Right atrium auricular region (tissue), 2 donors: Measurements from ENCODE around the gene PLD6. TPM values are rescaled to one million over a fixed set of nuclear protein-coding genes. Genes with fewer than 3 reads are reported as not detected.

Experiments used
- DNase-seq: peaks from one replicate; pipeline ENCODE4 v3.0.0-alpha.2; 2019; ENCODE audit warnings: low spot score
- H3K27ac ChIP-seq, 2 donors: fragments of 200-600 bp; sonication (generic); 1 replicate in 1 of 2; 2 replicates in 1 of 2; pipeline ENCODE4 v1.5.1; 2016 to 2019
- H3K27me3 ChIP-seq, 2 donors: fragments of 200-600 bp; sonication (generic); one replicate each; pipeline versions ENCODE4 v1.5.1 to v1.6.0; 2017 to 2019
- H3K36me3 ChIP-seq: fragments of 200-600 bp; sonication (generic); one replicate; pipeline ENCODE4 v1.5.1; 2016
- H3K4me1 ChIP-seq, 2 donors: fragments of 200-600 bp; sonication (generic); one replicate each; pipeline versions ENCODE4 v1.5.1 to v1.6.0; 2017 to 2019
- H3K4me3 ChIP-seq, 2 donors: fragments of 200-600 bp; sonication (generic); 1 replicate in 1 of 2; 2 replicates in 1 of 2; pipeline ENCODE4 v1.5.1; 2017 to 2019; ENCODE audit warnings: mild to moderate bottlenecking in 1 of 2, moderate library complexity in 1 of 2
- H3K9me3 ChIP-seq, 2 donors: fragments of 200-600 bp; sonication (generic); one replicate each; pipeline ENCODE4 v1.5.1; 2019
- total RNA-seq, 2 donors: library from RNA; depleted of rRNA; stranded (reverse); fragments of >200 nt; gene quantifications; one replicate each; pipeline ENCODE4 v1.1.0, GENCODE V29; 2016
- TF ChIP-seq, protein P1 (sequence below), 2 donors: fragments of 200-600 bp; sonication (generic); IDR thresholded peaks; one replicate each; pipeline ENCODE4 v1.5.1; 2019; ENCODE audit warnings: antibody characterized with exemption in 2 of 2

The PLD6 gene
- total RNA-seq, 2 donors from 2014 or later: 3.1 to 6.8 TPM

DNA sequence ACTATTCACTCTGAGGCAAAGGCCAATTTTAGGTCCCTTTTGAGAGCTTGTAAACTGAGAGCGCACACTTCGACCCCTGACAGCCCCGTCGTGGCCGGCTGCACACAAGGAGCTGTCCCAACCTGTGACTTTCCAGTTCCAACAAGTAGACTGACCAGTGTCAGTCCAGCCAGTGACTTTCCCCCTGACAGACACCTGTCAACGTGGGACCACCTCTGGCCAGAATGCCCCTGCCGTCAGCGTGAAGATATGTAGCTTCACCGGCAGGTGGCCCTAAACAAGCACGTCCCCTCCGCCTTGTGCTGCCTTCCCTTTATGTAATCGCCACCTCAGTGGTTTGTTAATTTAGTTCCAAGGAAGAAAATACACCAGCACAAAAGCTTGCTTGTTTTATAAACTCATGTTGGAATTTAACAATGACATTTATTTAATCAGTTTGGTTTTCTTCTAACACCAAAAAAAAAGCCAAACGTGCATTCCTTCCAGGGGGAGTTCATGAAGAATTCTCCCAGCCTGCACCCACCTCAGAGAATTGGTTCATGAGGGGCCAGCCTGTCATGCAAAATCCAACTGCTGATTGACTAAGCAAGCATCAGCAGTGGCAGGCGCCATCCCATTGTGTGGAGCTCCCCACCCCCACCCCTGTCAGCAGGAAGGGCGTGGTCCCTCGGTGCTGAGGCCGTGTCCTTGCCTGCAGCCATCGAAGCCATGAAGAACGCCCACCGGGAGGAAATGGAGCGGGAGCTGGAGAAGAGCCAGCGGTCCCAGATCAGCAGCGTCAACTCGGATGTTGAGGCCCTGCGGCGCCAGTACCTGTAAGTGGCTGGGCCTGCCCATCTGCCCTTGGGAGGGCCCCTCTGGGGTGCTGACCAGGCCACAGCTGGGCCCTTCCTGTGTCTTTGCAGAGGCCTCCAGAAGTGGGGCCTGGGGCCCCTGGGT lies 33.9 kb downstream of the PLD6 start:
- H3K27ac ChIP-seq: peak overlapping the region in 1 of 2 donors; percentile 5
- peaks cover 77% of the 10 kb centered on the region for H3K36me3 ChIP-seq
- TF ChIP-seq, protein P1, sequence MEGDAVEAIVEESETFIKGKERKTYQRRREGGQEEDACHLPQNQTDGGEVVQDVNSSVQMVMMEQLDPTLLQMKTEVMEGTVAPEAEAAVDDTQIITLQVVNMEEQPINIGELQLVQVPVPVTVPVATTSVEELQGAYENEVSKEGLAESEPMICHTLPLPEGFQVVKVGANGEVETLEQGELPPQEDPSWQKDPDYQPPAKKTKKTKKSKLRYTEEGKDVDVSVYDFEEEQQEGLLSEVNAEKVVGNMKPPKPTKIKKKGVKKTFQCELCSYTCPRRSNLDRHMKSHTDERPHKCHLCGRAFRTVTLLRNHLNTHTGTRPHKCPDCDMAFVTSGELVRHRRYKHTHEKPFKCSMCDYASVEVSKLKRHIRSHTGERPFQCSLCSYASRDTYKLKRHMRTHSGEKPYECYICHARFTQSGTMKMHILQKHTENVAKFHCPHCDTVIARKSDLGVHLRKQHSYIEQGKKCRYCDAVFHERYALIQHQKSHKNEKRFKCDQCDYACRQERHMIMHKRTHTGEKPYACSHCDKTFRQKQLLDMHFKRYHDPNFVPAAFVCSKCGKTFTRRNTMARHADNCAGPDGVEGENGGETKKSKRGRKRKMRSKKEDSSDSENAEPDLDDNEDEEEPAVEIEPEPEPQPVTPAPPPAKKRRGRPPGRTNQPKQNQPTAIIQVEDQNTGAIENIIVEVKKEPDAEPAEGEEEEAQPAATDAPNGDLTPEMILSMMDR (IDR thresholded peaks at IDR 0.05): no peak
- H3K27me3 ChIP-seq: no peaks in the 10 kb centered on the region
- H3K4me3 ChIP-seq: no peak overlapping the region
- peaks cover 0 to 21% of the 10 kb centered on the region in 2 donors for H3K4me1 ChIP-seq
- DNase-seq: peak; percentile 64
- H3K9me3 ChIP-seq: no peaks in the 10 kb centered on the region

DNA sequence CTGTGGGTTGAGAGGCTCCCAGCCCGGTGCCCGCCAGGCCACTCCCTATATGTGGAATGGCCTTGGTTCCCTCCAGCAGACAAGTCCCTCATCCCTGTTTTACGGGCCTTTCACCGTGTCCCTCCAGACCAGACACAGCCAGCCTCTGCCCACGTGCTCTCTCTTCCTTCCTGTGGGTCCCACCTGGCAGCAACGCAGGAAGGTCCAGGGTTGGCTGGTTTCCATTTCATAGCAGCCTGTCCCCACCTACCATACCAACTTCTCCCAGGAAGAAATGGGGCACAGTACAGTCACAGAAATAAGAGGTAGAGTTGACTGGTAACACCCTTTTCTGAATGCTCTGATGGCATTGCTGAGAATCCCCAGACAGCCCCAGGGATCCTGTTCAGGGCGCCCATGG lies 34.9 kb downstream of the PLD6 start:
- H3K27ac ChIP-seq: no peak overlapping the region
- peaks cover 0 to 21% of the 10 kb centered on the region in 2 donors for H3K4me1 ChIP-seq
- no peaks in the 10 kb centered on the region for H3K27me3 ChIP-seq
- H3K36me3 ChIP-seq: peaks cover 77% of the 10 kb centered on the region
- no peak overlapping the region for H3K4me3 ChIP-seq
- TF ChIP-seq, protein P1 (IDR thresholded peaks at IDR 0.05): no peak
- DNase-seq: no peak
- no peaks in the 10 kb centered on the region for H3K9me3 ChIP-seq

DNA sequence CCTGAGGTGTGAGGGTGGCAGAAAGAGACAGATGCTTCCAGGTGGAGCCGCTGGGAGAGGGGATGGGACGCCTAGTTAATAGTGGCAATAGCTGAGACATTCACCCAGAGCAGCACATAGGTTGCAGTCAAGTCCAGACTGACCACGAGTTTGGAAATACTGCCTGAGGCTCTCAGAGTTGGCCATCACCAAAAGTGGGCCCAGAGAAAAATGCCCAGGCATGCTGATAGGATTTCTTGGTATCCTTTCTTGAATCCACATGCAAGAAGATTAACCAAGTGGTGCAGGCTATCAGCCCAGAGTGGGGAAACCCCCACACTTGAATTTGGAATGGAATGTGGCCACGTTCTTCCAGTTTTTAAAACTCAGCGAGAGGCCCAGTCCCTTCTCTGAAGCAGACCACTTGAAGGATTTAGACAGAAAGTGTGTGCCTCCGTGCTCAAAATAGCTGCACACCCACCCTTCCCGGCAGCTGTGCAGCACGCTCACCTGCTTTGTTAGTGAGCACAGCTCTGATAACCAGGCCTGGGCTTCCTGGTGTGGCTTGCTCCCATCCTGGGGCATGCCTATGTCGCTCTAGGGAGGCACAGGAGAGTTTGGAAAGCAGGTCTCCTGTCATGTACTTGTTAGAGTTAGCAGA lies 35.7 kb downstream of the PLD6 start:
- no peaks in the 10 kb centered on the region for H3K27me3 ChIP-seq
- peaks cover 0 to 21% of the 10 kb centered on the region in 2 donors for H3K4me1 ChIP-seq
- H3K9me3 ChIP-seq: no peaks in the 10 kb centered on the region
- DNase-seq: no peak
- peaks cover 77% of the 10 kb centered on the region for H3K36me3 ChIP-seq
- H3K27ac ChIP-seq: no peak overlapping the region
- TF ChIP-seq, protein P1 (IDR thresholded peaks at IDR 0.05): no peak
- H3K4me3 ChIP-seq: no peak overlapping the region

DNA sequence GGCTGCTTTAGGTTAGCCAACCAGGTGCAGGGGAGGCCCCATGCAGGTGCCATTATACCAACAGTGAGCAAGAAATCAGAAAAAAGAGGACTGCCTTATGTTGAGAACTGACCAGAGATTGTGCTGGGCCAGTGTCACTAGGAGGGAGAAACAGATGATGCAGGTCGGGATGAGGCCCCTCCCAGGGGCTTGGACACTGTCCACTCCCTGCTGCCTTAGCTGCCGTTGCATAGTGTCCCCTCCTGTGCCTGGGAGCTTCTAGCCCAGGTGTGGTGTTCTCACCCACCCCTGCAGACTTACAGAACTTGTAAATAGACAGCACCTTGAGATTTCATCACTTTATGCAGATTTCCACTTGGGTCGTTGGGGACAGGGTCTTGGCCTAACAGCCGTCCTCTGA lies 36.7 kb downstream of the PLD6 start:
- Histone ChIP-seq H3K27ac (no peak overlapping the region), H3K36me3 (peaks cover 77% of the 10 kb centered on the region), H3K27me3 (no peaks in the 10 kb centered on the region), H3K4me3 (no peak overlapping the region), H3K9me3 (no peaks in the 10 kb centered on the region), H3K4me1 (peaks cover 0 to 21% of the 10 kb centered on the region in 2 donors)
- TF ChIP-seq, protein P1 (IDR thresholded peaks at IDR 0.05): no peak
- DNase-seq: no peak

DNA sequence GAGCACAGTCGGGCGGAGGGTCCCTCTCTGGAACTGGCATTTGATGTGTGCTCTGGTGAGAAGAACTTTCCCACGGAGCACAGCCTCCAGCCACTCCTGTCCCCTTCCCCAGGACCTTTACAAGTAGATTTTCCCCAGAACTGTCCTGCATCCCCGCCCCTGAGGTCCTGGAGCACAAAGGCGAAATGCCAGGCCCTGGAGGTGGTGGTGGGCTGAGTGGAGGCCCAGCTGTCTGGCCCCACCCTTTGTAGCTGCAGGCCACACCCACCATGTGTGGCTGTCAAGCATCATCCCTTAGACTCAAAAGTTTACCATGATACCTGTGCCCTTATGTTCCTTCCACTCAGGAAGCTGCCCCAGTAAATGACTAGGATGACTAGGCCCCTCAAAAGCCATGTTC lies 37.7 kb downstream of the PLD6 start:
- DNase-seq: no peak
- no peaks in the 10 kb centered on the region for H3K27me3 ChIP-seq
- H3K4me3 ChIP-seq: no peak overlapping the region
- no peak overlapping the region for H3K27ac ChIP-seq
- TF ChIP-seq, protein P1 (IDR thresholded peaks at IDR 0.05): no peak
- peaks cover 77% of the 10 kb centered on the region for H3K36me3 ChIP-seq
- peaks cover 0 to 21% of the 10 kb centered on the region in 2 donors for H3K4me1 ChIP-seq
- H3K9me3 ChIP-seq: no peaks in the 10 kb centered on the region
